DMS153 (cell line): ENCODE data around the gene GRAMD2B.
A peak's percentile ranks its signal among the peaks of the same experiment; 100 is the strongest.

Source experiments
- DNase-seq: peaks from one replicate; lab custom pipeline; 2025; lab: John Stamatoyannopoulos, UW

GRAMD2B gene

DNA sequence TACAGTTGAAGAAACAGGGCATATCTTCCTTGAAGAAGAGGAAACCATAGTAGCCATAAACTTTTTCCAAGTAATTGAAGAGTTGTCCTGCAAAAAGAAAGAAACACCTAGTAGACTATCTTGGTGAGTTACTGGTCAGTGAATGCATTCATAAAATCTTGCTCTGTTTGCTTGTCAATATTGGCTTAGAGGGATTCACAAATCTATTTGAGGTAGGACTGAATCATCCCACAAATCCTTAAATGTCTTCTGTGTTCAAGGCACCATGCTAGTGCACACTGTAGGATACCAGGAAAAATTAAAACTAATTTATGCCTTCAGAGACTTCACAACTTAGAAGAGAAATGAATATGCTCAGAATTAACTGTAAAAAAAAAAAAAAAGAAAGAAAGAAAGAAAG, 57.6 kb downstream of the GRAMD2B start:
- DNase-seq: no peak

DNA sequence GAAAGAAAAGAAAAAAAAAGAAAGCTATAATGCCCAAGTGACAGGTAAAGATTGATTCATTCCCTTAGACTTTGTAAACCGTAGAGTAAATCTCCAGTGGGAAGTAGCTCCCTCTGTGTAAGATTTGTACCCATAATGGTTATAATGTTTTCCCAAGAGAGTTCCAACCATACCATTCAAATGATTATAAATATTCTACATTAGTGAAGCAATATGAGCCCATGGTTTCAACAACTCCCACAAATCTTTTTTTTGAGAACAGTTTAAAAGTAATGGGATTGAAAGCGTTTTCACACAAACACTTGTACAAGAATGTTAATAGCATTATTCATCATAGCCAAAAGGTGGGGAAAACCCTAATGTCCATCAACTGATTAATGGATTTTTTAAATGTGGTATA, 58.0 kb downstream of the GRAMD2B start:
- no peak for DNase-seq

DNA sequence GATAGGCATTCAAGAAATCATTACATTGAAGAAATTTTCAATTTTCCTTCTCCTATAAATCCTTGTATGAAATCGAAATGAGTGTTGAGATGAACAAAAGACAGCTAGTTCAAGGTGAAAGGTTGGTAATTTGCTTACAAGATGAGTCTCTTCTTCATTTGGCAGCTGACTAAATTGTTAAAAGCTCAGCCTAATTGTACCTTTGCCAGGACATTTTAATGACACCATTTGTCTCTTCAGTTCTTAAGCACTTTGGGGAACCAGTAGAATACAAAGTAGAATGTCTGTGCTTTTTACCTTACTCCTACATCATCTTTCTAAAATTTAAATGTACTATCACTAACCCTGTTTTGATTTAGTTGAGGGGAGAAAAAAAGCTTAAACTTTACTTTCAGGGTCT, 59.4 kb downstream of the GRAMD2B start:
- DNase-seq: no peak

DNA sequence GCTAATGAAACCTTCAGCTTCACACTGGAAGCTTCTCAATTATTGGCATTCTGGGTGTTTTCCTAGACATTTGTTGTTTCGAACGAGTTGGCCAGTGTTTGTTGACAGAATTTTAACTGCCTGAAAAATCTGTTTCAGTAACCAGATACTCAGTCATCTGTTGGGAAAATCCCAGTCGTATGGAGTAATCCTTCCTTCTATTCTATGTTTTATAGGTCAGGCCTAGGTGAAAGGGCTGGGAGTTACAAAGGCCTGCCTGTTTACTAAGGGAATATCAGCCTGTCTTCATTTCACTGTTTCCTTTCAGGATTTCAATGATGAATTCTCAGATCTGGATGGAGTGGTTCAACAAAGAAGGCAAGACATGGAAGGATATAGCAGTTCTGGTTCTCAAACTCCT, 59.9 kb downstream of the GRAMD2B start:
- peak; percentile 10 for DNase-seq

- no peak for DNase-seq
These were observed 61.0 kb downstream of the GRAMD2B start for GRCh38 chr5:126484253-126484652.

- DNase-seq: no peak
These were observed 63.1 kb downstream of the GRAMD2B start for GRCh38 chr5:126486332-126486731.

GRCh38 chr5:126487596-126487995, 64.4 kb downstream of the GRAMD2B start:
- no peak for DNase-seq

DNA sequence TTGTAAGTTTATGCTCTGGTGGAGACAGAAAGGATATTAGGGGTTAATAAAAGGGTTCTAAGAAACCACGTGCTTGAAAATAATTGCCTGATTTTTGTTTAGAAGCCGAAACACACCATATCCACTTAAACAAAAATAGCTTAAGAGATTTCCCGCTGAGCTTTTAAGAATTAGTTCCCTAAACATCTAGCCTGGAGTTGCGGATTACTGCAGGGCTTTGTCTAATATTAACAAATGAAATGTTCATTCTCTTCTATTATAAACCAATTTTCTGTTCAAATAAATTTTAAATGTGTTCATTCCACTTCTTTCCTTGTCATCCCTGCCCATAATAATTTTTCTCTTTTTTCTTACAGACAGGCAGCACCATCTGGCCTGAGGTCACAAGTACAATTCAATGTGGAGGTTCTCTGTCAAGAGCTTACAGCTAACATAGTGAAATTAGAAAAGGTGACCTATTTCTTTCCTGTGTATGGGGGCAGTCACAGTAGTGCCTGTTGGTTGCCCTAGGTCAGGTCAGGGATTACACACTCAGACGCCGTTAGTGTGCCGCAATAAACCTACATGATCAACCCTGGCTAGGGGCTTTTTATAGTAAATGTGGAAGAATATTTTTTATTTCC, 65.3 kb downstream of the GRAMD2B start:
- no peak for DNase-seq

DNA sequence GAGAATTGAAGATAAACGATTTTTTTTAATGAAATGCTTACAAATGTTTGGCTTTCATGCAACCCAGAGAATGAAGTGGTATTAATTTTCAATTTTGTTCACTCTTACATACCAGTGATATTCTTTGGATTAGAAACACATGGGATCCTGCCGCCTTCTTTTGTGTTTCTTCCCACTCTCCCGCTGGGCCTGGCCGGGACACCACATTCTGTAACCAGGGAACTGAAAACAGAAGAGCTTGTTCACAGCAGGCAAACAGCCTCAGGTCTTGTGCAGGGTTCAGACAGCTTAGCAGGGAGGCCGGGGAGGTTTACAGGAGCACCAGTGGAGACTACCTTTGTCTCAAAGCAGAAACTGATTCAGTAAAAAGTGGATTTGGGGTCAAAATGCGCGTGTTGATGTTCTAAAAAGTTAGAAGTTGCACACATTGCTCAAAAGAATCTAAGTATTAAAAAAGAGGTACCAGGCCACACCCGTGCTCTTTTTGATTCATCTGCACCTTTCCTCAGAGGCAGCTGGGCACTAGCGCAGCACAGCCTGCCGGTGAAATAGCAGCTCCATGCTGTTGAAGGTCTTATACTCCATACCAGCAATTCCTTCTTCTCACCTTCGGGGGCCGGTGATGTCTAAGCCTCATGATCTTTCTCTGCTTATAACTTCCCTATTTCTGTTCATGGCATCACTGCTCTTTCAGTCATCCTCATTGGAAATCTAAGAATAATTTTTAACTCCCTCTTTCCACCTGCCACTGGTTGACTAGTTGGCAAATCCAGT, 67.1 kb downstream of the GRAMD2B start:
- DNase-seq: no peak

DNA sequence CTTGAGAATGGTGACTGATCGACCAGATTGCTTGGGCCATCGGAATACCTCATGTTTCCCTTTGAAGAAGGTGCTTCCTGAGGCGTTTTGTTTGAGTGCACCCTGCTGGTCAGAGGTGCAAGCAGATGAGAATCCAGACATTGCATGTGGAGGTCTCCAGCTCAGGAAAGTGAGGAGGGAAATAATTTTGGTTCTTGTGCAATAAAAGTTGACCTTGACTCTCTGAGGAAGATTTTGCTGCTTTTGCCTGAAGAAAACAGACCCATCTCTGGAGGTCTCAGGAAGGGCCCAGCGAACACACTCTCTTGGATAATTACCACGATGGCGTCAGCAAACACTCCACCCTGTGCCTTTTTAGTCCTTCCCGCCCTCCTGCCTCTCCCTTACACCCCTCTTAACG, 69.7 kb downstream of the GRAMD2B start:
- DNase-seq: no peak

DNA sequence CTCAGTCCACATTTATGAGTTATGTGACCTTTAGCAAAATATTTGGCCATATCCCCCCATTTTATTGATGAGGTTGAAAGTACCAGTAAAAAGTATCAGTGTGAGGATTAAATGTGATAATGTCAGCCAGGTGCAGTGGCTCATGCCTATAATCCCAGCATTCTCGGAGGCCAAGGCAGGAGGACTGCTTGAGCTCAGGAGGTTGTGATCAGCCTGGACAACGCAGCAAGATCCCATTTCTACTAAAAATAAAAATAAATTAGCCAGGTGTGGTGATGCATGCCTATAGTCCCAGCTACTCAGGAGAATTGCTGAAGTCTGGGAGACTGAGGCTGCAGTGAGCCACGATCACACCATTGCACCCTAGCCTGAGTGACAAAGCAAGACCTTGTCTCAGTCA, 71.2 kb downstream of the GRAMD2B start:
- no peak for DNase-seq

- no peak for DNase-seq
These were observed 74.3 kb downstream of the GRAMD2B start for GRCh38 chr5:126497506-126497905.

GRCh38 chr5:126499278-126499677, 76.1 kb downstream of the GRAMD2B start:
- no peak for DNase-seq

GRCh38 chr5:126499853-126500342, 76.7 kb downstream of the GRAMD2B start:
- DNase-seq: no peak

GRCh38 chr5:126501448-126501847, 78.2 kb downstream of the GRAMD2B start:
- no peak for DNase-seq

- no peak for DNase-seq
These were observed 80.4 kb downstream of the GRAMD2B start for GRCh38 chr5:126503602-126504104.

DNA sequence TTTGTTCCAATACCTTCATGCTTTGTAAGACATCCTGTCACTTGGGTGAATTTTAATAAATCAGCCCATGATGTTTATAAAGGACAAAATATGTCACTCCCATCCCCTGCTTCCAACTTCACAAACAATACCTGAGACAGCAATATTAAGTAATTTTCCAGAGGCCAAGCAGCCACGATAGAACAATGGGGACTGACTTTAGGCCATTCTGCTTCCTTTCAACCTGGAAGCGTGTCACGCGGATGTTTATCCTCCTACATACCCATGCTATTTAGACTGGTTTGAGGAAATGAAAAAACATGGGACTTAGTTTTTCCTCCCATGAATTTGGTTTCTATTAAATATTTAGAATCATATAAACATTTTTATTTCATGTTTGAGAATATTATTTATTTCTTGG, 82.9 kb downstream of the GRAMD2B start:
- no peak for DNase-seq

DNA sequence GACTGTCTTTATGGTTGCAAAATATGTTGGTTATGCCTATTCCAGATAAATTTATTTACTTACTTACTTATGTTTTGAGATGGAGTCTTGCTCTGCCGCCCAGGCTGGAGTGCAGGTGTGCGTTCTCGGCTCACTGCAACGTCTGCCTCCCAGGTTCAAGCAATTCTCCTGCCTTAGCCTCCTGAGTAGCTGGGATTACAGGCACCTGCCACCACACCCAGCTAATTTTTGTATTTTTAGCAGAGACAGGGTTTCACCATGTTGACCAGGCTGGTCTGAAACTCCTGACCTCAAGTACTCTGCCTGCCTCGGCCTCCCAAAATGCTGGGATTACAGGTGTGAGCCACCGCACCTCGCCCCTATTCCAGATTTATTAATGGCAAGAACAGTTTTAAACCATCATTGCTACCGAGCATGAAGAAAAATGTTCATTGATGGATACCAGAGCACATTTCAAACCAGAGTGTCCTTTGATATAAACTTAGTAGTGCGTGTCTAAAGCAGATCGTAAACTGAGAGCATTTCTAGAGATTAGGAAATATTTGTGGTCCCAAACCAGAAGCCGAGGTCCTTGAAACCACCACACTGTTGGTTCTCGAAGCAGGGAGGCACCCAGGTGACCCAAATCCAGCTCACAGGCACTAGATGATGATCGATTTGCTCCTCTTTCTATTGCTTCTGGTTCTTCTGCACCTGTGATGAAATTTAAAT, 85.2 kb downstream of the GRAMD2B start:
- DNase-seq: no peak

GRCh38 chr5:126508962-126509279, 85.7 kb downstream of the GRAMD2B start:
- DNase-seq: no peak

GRCh38 chr5:126509339-126509738, 86.1 kb downstream of the GRAMD2B start:
- DNase-seq: no peak

DNA sequence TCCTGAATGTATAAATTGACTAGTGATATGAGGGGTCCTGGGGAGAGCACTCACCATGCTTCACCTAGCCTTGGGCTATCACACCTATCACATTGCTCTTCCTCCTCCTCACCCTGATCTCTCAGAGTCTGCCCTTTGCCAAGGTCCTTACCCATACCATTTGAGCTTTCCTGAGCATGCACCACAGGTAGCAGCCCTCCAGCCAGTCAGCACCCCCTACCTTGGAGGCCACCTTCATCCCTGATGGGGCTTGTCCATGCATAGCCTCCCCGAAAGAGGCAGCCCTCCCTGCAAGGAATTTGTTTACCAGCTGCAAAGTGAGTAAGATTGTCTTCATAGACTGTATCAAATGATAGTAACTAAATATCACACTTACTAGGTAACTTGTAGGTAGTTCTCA, 88.8 kb downstream of the GRAMD2B start:
- no peak for DNase-seq

DNA sequence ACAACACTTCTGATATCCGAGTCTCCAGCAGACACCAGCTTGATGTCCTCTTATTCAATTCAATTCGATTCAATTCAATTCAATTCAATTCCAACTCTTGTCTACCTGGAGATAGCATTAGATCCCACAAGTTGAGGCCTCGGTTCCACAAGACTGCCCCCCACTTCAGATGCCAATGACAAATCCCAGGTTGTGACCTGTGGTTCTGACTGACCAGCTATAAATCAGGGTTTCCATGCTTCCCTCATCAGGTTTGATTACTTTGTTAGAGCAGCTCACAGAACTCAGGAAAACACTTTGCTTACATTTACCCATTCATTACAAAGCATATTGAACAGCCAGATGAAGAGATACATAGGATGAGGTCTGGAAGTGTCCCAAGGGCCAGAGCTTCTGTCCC, 89.2 kb downstream of the GRAMD2B start:
- DNase-seq: no peak

GRCh38 chr5:126513302-126513701, 90.1 kb downstream of the GRAMD2B start:
- no peak for DNase-seq
